Esophagus squamous epithelium (tissue), 5 donors: ENCODE data around the gene SEC14L1. TPM values are rescaled to one million over a fixed set of nuclear protein-coding genes. Genes with fewer than 3 reads are reported as not detected.

Experiments
- DNase-seq: peaks from one replicate; lab custom pipeline; 2025; lab: John Stamatoyannopoulos, UW
- H3K27ac ChIP-seq, 4 donors: fragments of 200-600 bp; sonication (generic); one replicate each; pipeline ENCODE4 v1.5.1; 2016 to 2019; ENCODE audit warnings: mild to moderate bottlenecking in 1 of 4
- H3K27me3 ChIP-seq, 4 donors: fragments of 200-600 bp; sonication (generic); 1 replicate in 3 of 4; 2 replicates in 1 of 4; pipeline versions ENCODE4 v1.5.1 to v1.6.0; 2017 to 2021; ENCODE audit warnings: antibody characterized with exemption in 1 of 4
- H3K36me3 ChIP-seq, 3 donors: fragments of 200-600 bp; sonication (generic); one replicate each; pipeline ENCODE4 v1.5.1; 2016 to 2019
- H3K4me1 ChIP-seq, 3 donors: fragments of 200-600 bp; sonication (generic); one replicate each; pipeline ENCODE4 v1.5.1; 2017 to 2019
- H3K4me3 ChIP-seq, 4 donors: fragments of 200-600 bp; sonication (generic); 1 replicate in 3 of 4; 2 replicates in 1 of 4; pipeline ENCODE4 v1.5.1; 2016 to 2019; ENCODE audit warnings: mild to moderate bottlenecking in 2 of 4, moderate library complexity in 1 of 4
- H3K9me3 ChIP-seq, 3 donors: fragments of 200-600 bp; sonication (generic); one replicate each; pipeline ENCODE4 v1.5.1; 2016 to 2019
- POLR2A ChIP-seq, 4 donors: fragments of 450-650 bp; IDR thresholded peaks; one replicate each; pipeline ENCODE4 v1.6.1; 2017; ENCODE audit warnings: antibody characterized with exemption in 4 of 4, mild to moderate bottlenecking in 4 of 4, moderate library complexity in 3 of 4
- WGBS, 2 donors: methylation state at CpG; one replicate each; pipeline ENCODE4 v1.1.5; 2018; 5-methylcytosine and 5-hydroxymethylcytosine counted together
- intact Hi-C: fragments of 100-400 bp; cut with DNase I; formaldehyde crosslinking; loops from one replicate; pipeline ENCODE4 v1.15.0; 2022
- small RNA-seq, 4 donors: library from RNA; depleted of rRNA; stranded (forward); fragments of <200 nt; gene quantifications; one replicate each; pipeline ENCODE3, GENCODE V24; 2016
- total RNA-seq, 4 donors: library from RNA; depleted of rRNA; stranded (reverse); fragments of >200 nt; gene quantifications; one replicate each; pipeline ENCODE4 v1.1.0, GENCODE V29; 2016
- TF ChIP-seq, protein P1 (sequence below), 6 experiments: fragments of 450-650 bp in 4 of 6; fragments of 200-600 bp in 2 of 6; sonication (generic) in 2 of 6; IDR thresholded peaks; one replicate each; pipeline ENCODE4 v1.5.1; 2016 to 2019; ENCODE audit warnings: antibody characterized with exemption in 6 of 6, mild to moderate bottlenecking in 4 of 6, moderate library complexity in 4 of 6
- donor health status: DM: yes; HTN: yes; CAD: no.

The SEC14L1 gene
- total RNA-seq, 4 donors from 2014 or later = 27.3 to 39.2 (median 32.8) TPM

- TF ChIP-seq POLR2A (IDR thresholded peaks at IDR 0.05) = no peak
- TF ChIP-seq, protein P1, sequence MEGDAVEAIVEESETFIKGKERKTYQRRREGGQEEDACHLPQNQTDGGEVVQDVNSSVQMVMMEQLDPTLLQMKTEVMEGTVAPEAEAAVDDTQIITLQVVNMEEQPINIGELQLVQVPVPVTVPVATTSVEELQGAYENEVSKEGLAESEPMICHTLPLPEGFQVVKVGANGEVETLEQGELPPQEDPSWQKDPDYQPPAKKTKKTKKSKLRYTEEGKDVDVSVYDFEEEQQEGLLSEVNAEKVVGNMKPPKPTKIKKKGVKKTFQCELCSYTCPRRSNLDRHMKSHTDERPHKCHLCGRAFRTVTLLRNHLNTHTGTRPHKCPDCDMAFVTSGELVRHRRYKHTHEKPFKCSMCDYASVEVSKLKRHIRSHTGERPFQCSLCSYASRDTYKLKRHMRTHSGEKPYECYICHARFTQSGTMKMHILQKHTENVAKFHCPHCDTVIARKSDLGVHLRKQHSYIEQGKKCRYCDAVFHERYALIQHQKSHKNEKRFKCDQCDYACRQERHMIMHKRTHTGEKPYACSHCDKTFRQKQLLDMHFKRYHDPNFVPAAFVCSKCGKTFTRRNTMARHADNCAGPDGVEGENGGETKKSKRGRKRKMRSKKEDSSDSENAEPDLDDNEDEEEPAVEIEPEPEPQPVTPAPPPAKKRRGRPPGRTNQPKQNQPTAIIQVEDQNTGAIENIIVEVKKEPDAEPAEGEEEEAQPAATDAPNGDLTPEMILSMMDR (IDR thresholded peaks at IDR 0.05) = no peak
- Histone ChIP-seq H3K9me3 (no peaks in the 10 kb centered on the region), H3K27ac (no peak overlapping the region), H3K4me1 (peaks cover 17 to 34% (median 31%) of the 10 kb centered on the region in 3 donors), H3K36me3 (no peaks in the 10 kb centered on the region), H3K27me3 (peaks cover 0 to 30% (median 0%) of the 10 kb centered on the region in 4 donors), H3K4me3 (no peak overlapping the region)
- WGBS, 2 donors = 81% methylated on average over 5 to 14 of the region's 27 CpGs
- DNase-seq = no peak
- intact Hi-C loops = no loop called here
These were observed 117.1 kb downstream of the SEC14L1 start for GRCh38 chr17:77257596-77258458.

DNA sequence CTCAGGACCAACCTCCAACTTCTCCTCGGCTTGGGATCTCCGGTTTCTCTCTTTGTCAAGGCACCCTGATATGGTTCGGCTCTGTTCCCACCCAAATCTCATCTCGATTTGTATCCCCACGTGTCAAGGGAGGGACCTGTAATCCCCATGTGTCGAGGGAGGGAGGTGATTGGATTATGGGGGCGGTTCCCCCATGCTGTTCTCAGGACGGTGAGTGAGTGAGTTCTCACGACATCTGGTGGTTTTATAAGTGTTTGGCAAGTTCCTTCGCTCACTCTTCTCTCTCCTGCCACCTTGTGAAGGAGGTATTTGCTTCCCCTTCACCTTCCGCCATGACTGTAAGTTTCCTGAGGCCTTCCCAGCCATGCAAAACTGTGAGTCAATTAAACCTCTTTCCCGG is 117.9 kb downstream of the SEC14L1 start:
- Histone ChIP-seq H3K27ac (no peak overlapping the region), H3K36me3 (no peaks in the 10 kb centered on the region), H3K4me1 (peaks cover 17 to 30% (median 28%) of the 10 kb centered on the region in 3 donors), H3K4me3 (no peak overlapping the region), H3K9me3 (no peaks in the 10 kb centered on the region), H3K27me3 (peaks cover 0 to 30% (median 0%) of the 10 kb centered on the region in 4 donors)
- WGBS, 2 donors = 94 to 95% methylated on average over 3 to 12 of the region's 12 CpGs
- intact Hi-C loops = no loop called here
- no peak for DNase-seq
- TF ChIP-seq, protein P1 (IDR thresholded peaks at IDR 0.05) = no peak
- no peak for TF ChIP-seq POLR2A (IDR thresholded peaks at IDR 0.05)

DNA sequence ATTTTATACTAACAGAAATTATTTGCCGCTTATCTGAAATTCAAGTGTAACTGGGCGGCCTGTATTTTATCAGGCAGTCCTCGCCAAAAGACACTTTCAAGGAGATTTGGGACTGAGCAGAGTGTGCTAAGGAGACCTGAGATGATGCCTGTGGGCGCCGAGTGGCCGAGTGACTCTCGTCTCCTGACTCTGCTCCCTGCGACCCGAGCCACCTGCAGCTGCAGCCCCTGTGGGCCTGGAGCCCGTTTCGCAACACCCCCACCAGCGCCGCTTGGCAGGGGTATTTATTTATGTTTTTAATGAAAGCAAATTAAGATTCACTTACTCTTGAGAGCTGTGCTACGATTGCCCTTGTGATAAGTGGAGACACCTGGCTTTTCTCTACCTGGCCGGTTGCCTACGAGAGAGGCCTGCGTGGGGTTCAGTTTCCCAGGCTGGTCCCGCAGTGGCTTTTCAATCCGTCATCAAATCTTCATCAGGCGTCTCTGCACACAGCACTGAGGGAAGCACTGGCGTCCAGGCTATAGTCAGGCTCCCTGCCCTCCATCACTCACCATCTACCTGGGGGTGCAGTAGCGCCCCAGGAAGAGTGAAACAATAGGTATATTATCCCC is 124.0 kb downstream of the SEC14L1 start:
- H3K4me3 ChIP-seq = no peak overlapping the region
- H3K36me3 ChIP-seq = no peaks in the 10 kb centered on the region
- H3K27me3 ChIP-seq = no peaks in the 10 kb centered on the region
- H3K27ac ChIP-seq = no peak overlapping the region
- 71 to 72% methylated on average over 10 to 22 of the region's 22 CpGs for WGBS, 2 donors
- peaks cover 0 to 8% (median 0%) of the 10 kb centered on the region in 3 donors for H3K4me1 ChIP-seq
- TF ChIP-seq, protein P1 (IDR thresholded peaks at IDR 0.05) = no peak
- no peak for TF ChIP-seq POLR2A (IDR thresholded peaks at IDR 0.05)
- intact Hi-C loops = no loop called here
- no peaks in the 10 kb centered on the region for H3K9me3 ChIP-seq
- DNase-seq = no peak

- Histone ChIP-seq H3K27me3 (no peaks in the 10 kb centered on the region), H3K4me3 (no peak overlapping the region), H3K36me3 (no peaks in the 10 kb centered on the region), H3K27ac (no peak overlapping the region), H3K9me3 (no peaks in the 10 kb centered on the region), H3K4me1 (peaks cover 0 to 8% (median 0%) of the 10 kb centered on the region in 3 donors)
- intact Hi-C loops = no loop called here
- DNase-seq = no peak
- TF ChIP-seq POLR2A (IDR thresholded peaks at IDR 0.05) = no peak
- TF ChIP-seq, protein P1 (IDR thresholded peaks at IDR 0.05) = no peak
- WGBS, 2 donors = 57 to 73% methylated on average over 1 to 4 of the region's 4 CpGs
These were observed 125.4 kb downstream of the SEC14L1 start for GRCh38 chr17:77266213-77266612.

Small RNAs within 50 kb of the gene (small RNA-seq; reads per million reads assigned to genes)
- gene RNU4-47P = 0 reads per million in 4 donors
